ENCODE data around the gene RXRA. TPM values are rescaled to one million over a fixed set of nuclear protein-coding genes. Genes with fewer than 3 reads are reported as not detected.

Gene RXRA
- total RNA-seq, 6 experiments from 2014 or later = 23.2 to 31.9 (median 28.0) TPM

- TF ChIP-seq CTCF (IDR thresholded peaks at IDR 0.05) = no peak
- peak; percentile 94 for DNase-seq
- H3K4me1 Mint-ChIP-seq (ENCODE audit: low read depth) = peaks cover 22% of the 10 kb centered on the region
- H3K36me3 Mint-ChIP-seq (ENCODE audit: low read depth) = no peaks in the 10 kb centered on the region
- peak overlapping the region; percentile 98 for H3K27ac Mint-ChIP-seq
- H3K27me3 Mint-ChIP-seq (ENCODE audit: insufficient read depth) = no peaks in the 10 kb centered on the region
- peak overlapping the region; percentile 85 for H3K4me3 Mint-ChIP-seq
- no peaks in the 10 kb centered on the region for H3K9me3 Mint-ChIP-seq
Observed at GRCh38 chr9:134407121-134407779, 81.0 kb downstream of the RXRA start.

GRCh38 chr9:134408389-134408788 lies 82.1 kb downstream of the RXRA start:
- no peak for DNase-seq
- no peaks in the 10 kb centered on the region for H3K9me3 Mint-ChIP-seq
- peaks cover 29% of the 10 kb centered on the region for H3K4me1 Mint-ChIP-seq (ENCODE audit: low read depth)
- H3K27ac Mint-ChIP-seq = peak overlapping the region; percentile 98
- no peak overlapping the region for H3K4me3 Mint-ChIP-seq
- no peaks in the 10 kb centered on the region for H3K36me3 Mint-ChIP-seq (ENCODE audit: low read depth)
- no peak for TF ChIP-seq CTCF (IDR thresholded peaks at IDR 0.05)
- H3K27me3 Mint-ChIP-seq (ENCODE audit: insufficient read depth) = no peaks in the 10 kb centered on the region

GRCh38 chr9:134408939-134409737 lies 82.9 kb downstream of the RXRA start:
- no peak for TF ChIP-seq CTCF (IDR thresholded peaks at IDR 0.05)
- Mint-ChIP-seq H3K36me3 (ENCODE audit: low read depth) (no peaks in the 10 kb centered on the region), H3K27ac (peak overlapping the region; percentile 67), H3K4me1 (ENCODE audit: low read depth) (peaks cover 36% of the 10 kb centered on the region), H3K27me3 (ENCODE audit: insufficient read depth) (no peaks in the 10 kb centered on the region), H3K9me3 (no peaks in the 10 kb centered on the region), H3K4me3 (no peak overlapping the region)
- DNase-seq = no peak

- no peak for DNase-seq
- Mint-ChIP-seq H3K36me3 (ENCODE audit: low read depth) (no peaks in the 10 kb centered on the region), H3K4me1 (ENCODE audit: low read depth) (peaks cover 36% of the 10 kb centered on the region), H3K9me3 (no peaks in the 10 kb centered on the region), H3K4me3 (no peak overlapping the region), H3K27me3 (ENCODE audit: insufficient read depth) (no peaks in the 10 kb centered on the region), H3K27ac (peak overlapping the region; percentile 76)
- no peak for TF ChIP-seq CTCF (IDR thresholded peaks at IDR 0.05)
Observed at GRCh38 chr9:134410071-134410834, 84.0 kb downstream of the RXRA start.

GRCh38 chr9:134410835-134411217 lies 84.6 kb downstream of the RXRA start:
- no peak for DNase-seq
- H3K9me3 Mint-ChIP-seq = no peaks in the 10 kb centered on the region
- no peak overlapping the region for H3K4me3 Mint-ChIP-seq
- H3K27ac Mint-ChIP-seq = no peak overlapping the region
- no peaks in the 10 kb centered on the region for H3K36me3 Mint-ChIP-seq (ENCODE audit: low read depth)
- H3K4me1 Mint-ChIP-seq (ENCODE audit: low read depth) = peaks cover 32% of the 10 kb centered on the region
- no peaks in the 10 kb centered on the region for H3K27me3 Mint-ChIP-seq (ENCODE audit: insufficient read depth)
- no peak for TF ChIP-seq CTCF (IDR thresholded peaks at IDR 0.05)
